GM21723 (cell line): ENCODE measurements around the gene DCPS.

Experiments
- ATAC-seq: cut with Tn5 transposase; IDR thresholded peaks from one replicate; pipeline ENCODE4 v1.9.1; 2021; ENCODE audit warnings: mild to moderate bottlenecking, moderate library complexity; ENCODE audit not compliant: unreplicated experiment

The DCPS gene

DNA sequence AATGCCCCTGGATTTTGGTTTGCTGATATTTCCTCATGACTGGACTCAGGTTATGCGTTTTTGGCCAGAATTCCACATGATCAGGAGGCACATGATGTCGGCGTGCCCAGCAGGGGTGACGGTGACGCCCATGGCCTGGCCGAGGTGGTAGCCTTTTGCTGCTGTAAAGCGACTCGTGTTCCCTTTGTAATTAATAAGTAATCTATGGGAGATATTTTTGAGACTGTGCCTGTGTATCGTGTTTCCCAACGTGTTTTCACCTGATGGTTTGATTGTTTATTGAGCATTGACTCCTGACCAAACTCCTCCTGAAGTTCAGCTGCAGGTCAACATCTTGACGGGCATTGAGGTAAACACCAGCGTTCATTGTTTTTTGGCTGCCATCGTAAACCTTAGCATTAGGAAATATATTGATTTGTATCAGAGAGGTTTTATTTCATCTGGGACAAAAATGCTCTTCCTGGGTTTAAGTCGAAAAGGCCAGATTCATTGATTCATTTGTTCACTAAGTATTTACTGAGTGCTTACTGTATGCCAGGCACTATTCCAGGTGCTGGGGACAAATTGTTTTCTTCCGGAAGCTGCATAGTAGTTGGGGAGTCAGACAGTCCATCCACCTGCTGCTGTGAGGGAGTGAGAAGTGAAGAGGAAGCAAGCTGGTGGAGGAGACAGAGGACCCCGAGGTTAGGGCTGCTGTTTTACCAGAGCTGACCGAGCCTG lies 23.6 kb downstream of the DCPS start:
- no peak for ATAC-seq

DNA sequence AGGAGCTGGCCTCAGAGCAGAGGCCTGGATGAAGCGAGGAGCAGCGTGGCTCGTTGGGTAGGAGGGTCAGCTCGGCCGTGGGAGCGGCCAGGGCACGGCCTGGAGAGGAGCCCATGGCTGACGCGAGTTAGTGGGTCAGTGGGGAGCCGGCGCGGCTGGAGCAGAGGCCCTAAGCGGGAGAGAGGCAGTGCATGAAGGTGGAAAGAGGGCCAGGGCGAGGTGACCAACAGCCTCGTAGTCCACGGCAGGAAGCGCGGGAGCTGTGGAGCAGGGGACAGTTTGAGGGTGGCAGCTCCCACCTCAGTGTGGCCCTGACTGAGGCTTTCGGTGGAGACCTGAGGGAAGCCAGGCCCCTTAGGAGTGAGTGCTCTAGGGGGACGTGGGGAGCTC lies 24.1 kb downstream of the DCPS start:
- no peak for ATAC-seq

DNA sequence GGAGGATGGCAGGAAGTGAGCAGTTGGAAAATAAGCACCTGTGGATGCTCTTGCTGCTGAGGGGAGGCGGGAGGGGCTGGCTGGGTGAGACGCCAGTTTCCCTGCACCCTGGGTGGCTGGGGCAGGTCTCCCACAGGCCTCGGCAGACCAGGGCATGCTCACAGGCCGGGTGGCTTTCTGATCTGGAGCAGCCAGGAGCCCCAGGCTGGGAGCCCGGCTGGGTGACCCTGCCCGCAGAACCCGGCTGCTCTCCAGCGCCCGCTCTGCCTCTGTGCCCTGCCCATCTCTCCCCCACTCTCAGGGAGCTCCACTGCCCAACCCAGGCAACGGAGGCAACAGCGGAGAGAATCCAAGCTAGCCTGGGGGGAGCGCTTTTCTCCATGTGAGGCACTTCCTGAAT lies 24.6 kb downstream of the DCPS start:
- ATAC-seq = no peak

DNA sequence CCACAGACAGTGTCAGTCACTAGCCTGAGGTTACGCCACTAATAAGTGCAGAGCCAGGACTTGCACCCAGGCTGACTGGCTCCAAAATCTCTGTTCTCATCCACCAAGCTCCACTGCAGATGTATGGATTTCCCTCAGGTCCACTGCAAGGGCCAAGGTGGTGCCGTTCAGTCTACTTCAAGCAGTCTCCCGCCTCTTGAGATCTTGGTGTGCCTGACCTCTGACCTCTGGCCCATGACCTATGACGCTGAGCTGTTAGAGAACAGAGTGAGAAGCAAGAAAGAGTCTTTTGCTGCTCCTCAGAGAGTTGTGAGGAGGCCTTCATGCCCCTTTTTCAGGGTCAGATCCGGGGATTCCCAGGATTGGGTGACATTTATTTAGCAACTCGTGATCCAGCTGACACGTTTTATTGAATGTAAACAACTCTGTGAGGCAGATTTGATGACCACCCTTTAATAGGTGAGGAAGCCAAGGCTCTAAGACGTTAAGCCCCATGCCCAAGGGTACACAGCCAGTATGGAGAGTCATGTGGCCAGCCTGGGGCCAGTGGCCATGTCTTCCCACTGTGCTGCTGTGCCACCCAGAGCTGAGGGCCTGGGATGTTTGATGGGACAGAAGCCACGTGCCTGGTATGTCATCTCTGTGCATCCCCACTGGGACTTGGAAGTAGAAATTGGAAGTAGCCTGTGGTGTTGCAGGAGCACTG lies 25.2 kb downstream of the DCPS start:
- ATAC-seq = no peak

DNA sequence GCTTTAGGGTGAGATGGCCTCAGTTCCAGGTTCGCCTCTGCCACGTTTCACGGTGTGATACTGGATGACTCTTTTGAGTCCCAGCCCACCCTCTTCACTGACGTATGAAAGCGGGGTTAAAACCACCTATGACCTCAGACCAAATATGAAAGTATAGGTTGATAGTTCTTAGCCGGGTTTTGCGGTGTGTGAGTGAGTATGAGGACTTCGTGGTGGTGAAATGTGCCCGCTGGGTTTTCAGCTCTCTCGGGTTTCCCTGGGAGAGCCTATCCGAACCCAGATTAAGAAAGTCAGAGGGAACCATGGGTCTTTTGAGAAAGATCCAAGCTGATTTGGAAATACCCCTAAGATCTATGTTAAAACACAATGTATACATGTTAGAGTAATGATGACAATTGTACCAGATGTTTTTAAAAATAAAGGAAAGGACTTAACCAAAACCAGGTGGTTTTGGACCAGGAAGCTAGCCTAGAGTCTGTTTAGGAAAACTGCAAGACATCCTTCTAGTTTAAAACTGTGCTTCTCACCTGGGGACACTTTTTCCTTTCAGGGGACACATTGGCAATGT lies 25.9 kb downstream of the DCPS start:
- ATAC-seq = no peak

DNA sequence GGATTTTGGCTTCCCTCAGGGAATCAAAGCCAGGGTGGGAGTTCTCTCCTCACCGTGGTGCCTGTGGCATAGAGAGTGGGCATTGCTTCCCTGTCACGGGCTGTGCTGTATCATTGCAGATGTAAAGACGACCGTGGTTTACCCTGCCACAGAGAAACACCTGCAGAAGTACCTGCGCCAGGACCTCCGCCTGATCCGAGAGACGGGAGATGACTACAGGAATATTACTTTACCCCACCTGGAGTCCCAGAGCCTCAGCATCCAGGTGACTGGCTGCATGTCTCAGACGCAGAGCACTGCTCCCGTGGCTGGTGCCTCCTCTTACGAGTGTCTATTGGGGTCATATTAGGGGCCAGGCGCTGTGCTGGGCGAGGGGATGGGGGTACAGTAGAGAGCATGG lies 27.4 kb downstream of the DCPS start:
- ATAC-seq = no peak

DNA sequence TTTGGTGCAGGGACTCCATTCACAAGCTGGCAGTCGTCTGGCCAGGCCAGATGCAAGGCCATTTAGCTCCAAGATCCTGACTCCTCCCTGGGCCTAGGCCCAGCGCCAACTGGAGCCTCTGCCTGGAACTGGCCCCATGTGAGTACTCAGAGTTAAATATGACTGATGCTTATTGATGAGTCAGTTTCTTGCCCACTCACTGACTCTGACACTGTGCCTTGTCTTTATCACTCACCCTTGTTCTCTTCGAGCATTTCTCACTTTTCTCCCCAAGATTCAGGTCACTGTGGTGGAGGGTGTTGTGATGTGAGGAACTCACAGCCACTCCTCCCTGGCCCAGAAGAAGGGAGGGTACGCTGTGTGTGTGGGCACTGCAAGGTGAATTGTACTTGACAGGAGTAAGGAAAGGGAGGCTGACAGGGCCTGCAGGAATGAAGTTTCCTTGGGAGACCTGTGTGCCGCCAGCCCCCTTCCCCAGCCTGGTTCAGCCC lies 28.4 kb downstream of the DCPS start:
- ATAC-seq = no peak

DNA sequence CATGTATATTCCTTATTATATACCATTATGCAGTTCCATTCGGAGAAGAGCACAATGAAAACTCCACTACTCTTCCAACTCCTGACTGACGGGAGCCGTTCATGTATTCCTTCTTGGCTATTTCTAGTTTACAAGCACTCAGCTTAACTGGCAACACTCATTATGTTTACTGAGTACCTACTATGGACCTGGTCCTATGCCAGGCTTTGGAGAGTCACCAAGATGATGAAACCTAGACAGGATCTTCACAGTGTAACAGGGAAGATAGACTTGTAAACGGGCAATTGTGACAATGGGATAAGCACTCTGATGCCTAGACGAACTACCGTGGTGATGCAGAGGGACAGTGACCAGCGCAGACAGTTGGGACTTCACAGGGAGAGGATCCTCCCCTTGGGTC lies 29.3 kb downstream of the DCPS start:
- no peak for ATAC-seq

DNA sequence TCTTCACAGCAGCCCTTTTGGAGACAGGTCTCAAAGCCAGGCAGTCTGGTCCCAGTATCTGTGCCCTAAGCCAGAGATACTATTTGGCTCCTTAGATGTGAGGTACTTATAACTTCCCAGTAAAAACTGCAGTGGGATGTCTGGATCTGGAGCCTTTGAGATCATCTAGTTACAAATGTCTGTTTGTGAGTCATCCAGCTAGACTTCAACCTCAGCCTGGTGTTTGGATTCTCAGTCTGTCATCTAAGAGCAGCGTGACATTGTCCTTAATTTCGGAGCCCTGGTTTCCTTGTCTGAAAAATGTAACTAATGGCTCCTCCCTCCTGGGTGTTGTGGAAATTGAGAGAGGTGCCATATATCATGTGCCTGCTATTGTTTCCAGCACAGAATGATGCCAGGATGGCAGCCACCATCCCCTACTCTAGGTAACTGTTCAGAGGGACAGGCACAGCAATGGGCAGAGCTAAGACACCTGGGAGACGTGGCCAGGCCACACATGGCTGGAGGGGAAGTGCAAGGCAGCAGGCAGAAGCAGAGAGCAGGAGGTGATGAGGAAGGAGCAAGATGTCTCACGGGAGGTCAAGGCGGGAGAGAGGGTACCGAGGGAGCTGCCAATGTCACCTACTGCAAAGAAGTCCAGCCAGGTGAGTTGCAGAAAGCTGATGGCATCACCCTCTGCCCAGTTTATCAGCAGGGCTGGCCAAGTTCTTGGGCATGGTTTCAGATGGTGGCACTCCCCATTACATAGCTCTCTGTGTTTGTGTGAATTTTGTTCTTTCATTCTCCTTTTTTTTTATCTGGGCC lies 31.0 kb downstream of the DCPS start:
- no peak for ATAC-seq

DNA sequence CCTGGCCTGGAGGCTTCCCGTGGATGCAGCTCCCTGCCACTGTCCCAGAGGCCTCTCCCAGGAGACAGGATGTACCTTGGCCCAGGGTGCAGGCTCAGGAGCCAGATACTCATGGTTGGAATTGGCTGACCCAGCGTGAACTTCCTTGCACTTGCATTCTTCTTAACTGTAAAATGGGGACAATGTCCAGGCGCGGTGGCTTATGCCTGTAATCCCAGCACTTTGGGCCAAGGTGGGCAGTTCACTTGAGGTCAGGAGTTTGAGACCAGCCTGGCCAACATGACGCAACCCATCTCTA lies 31.6 kb downstream of the DCPS start:
- no peak for ATAC-seq

DNA sequence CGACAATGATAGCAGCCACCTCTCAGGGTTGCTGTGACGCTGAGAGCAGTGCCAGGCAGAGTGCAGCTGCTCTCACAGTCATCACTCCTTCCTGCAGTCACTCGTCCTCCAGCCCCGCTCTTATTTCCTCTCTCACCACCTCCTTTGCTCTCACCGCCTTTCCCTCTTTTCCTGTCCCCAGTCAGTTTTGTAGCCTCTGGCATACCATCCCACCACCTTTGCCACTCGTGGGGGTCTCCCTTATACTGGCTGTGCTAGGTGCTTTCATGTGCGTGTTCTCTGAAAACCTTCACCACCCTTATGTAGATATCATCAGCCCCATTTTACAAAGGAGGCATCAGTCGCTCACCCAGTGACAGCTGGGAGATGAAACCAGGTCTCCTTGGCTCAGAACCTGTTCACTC lies 32.3 kb downstream of the DCPS start:
- ATAC-seq = no peak

DNA sequence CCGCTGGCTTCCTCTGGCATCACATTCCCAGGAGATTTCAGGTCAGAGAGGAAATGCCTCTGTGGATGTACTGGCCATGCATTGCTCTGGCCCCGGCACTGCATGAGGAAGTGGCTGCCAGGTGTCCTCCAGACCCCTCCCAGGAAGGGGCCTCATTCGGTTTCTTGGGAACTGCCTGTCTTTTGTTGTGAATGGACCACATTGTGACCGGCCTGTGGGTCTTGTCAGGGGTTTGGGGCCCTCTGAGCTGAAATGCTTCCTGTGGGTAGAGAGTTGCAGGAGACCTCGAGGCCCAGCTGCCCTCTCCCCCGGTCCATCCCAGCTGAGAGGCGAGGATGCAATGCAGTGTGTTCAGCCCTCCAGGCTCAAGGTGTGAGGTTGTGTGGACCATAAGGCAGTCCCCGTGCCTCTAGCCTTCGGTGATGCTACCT lies 32.8 kb downstream of the DCPS start:
- ATAC-seq = no peak

DNA sequence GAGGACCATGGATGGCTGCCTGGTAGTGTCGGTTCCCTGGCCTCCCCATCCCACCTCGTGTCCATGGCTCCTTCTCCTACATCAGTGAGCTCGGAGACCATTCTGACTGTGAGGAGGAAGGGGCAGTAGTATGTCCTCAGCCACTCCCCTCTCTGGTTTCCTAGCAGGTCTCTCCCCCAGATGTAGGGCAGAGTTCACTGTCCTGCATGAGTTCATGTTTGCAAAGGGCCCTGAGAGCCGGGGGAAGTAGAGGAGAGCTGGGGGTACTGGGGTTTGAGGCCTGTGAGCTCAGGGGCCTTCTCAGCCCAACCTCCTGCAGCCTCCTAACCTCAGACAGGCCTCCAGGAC lies 33.2 kb downstream of the DCPS start:
- no peak for ATAC-seq

DNA sequence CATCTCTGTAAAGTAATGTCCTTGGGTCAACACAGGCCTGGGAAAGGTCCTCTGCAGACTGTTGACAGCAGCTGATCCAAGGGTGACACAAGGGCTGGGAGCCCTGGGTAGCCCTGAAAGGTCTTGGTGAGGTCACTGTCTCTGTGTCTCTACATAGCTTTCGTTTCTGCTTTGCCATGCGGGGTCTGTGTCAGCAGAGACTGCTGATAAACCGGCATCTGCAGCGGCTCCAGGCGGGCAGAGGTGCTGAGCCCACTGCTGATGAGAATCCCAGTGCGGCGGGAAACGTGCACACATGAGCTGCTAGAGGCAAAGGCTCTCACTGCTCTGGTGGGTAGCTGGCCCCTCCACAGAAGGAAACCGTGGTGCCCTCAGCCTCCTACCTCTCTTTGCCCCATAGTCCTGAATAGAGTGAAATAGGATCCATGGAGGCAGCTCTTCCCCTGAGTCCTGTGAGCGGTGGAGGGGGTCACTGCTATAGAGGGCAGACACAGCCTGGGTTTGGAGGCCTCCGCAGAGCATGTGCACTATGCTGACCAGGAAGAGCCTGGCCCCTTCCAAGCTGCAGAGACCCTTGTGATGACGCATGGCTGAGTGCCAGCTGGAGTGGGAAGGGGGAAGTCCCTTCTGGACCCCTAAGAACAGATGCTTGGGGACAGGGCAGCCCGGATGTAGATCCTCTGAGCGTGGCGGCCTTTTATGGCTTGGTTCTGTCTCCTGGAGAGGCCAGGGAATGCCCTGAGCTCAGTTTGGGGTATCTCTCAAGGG lies 33.8 kb downstream of the DCPS start:
- no peak for ATAC-seq

DNA sequence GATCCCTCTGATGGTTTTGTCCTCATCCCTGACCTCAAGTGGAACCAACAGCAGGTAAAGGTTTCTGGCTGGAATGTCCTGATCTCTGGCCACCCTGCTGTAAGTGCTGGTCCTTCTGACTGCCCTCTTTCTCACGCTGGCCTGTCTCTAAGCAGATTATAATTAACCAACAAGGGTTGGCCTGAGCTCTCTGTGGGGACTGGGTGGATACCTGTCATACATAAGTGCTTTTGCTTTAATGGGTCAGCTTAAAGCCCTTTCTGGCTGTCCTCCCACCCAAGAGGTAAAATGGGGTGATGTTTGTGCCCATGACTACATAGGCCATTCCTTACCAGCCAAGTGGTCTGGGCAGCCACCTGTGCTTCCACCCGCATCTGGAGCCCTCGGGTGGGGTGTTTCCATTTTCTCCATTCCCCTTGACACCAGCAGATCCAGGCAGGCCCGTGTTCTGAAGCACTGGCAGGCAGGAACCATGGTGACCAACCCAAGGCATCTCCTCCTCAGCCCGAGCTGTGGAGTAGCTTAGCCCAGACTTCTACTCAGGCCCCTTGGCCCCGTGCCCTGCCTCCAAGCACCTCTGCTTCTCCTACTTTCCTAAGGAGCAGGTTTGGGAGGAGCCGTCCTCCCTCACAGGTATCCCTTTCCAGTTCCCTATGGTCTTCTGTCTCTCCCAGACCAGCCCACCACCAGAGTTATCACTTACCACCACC lies 34.6 kb downstream of the DCPS start:
- no peak for ATAC-seq

DNA sequence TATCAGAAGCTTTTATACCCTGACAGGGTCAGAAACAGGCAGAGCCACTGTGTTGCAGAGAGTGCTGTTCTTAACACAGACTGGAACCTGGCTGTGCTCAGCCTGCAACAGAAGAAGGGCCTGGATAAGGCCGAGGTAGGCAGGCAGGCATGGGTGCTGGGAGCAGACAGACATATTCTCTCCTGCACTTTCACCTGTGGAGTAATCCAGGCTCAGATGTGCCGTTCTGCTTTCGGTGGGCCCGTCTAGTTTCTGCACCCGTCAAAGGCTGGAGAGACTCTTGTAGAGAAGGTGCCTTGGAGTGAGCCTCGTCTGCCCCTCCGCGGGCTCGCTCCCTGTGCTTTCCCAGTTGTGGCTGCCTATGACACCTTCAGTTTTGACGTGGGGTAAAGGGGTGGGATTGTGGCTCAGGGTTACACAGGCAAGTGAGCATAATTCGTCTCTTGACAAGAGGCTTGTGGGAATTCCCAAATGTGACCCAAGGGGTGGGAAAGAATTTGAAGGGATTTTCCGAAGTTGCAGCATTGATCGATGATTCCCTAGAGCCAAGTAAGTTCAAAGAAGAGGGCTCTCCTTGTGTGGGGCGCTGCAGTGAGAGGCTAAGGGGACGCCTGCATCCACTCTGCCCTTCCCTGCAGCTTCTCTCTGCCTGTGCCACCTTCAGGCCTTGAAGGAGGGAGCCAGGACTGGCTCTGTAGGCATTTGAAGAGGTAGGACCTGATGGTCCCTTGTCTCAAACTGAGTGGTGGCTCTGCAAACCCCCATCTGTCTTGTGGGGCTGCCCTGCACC lies 35.4 kb downstream of the DCPS start:
- ATAC-seq = no peak

DNA sequence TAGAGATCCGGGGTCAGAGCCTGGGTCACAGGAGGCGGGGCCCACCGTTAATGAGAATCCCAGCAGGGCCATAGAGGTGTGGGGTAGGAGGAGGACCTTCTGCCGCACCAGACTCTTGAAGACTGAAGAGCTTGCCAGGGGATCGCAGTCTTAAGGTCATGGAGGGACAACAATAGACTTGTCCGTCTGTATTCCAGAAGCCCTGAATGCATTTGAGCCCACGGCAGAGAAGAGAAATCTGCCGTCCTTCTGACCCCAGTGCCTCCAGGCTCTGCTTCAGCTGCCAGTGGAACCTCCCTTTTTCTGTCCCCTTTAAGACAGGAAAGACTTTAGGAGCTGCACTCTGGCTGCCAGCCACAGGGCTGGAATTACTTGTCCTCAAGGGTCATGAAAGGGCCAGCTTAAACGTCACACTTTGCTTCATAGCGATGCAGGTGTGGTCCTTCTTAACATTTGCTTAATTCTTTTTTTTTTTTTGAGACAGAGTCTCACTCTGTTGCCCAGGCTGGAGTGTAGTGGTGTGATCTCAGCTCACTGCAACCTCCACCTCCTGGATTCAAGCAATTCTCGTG lies 36.1 kb downstream of the DCPS start:
- ATAC-seq = no peak

DNA sequence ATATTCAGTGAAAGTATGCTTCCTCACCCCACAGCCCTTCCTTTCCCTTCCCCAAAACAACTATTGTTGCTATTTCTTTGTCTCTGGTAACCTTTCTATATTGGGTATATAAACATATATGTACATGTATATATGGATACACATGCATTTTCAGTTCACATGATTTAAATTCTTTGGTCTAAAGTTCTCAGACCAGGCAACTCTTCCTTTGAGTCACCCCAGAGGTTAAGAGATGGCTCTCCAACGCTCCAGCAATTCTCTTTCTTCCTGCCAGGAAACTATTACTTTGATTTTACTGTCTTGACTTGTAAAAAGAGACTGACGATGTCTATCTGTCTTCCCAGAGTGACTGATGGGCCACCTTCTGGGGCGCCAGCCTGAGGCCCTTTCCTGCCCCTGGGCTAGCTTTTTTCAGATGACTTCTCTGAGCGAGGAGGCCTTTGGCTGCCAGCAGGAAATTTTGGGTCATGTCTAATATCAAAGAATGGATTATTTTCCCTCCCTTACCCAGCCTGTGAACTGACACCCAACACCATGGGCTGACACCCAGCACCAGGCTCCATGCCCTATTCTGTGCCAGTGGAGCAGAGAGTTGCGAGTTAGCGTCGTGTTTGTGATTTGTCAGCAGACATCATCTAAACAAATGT lies 37.2 kb downstream of the DCPS start:
- ATAC-seq = no peak

DNA sequence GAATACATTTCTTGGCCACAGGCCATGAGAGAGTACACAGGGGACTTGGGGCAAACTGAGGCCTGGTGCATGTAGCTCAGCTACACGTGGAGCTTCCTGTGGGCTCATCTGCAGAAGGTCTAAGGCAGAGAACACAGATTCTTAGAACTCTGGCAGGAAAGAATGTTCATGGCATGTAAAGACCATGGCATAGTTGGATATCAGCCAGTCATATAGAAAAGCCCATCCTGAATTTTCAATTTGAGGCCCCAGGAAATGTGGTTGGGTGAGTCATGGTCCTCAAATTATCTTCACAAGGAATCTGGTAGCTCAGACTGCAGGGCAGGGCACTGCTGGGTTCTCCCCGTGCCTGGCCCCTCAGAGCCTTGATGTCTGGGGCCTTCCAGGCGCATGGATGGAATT lies 37.9 kb downstream of the DCPS start:
- ATAC-seq = no peak
